Kidney capillary endothelial cell (primary cell): ENCODE results near the gene GPBP1.
"Not testable (repeated sequence)": the region's sequence is repeated elsewhere in the genome, so short reads cannot be mapped to it uniquely, and the experiment has no call there.

Experiments used
- DNase-seq: peaks from one replicate; pipeline ENCODE4 v3.0.0-alpha.2; 2018; ENCODE audit warnings: low spot score

The GPBP1 gene

DNA sequence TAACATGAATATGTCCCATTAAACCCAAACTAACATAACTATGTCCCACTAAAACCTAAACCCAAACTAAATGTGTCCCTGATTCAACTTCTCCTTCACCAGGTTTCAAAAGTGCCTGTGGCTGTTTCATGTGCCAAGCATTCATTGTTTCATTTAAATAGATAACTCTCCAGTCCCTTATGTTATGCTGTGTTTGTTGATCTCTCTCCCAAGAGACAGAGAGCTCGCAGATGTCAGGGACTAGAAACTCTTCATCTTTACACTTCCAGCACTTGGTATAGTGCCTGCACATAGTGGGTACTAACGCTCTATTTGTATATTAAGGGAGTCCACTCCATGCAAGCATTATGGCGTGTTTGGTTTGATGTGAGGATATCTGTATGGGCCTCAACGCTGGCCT, 118.0 kb downstream of the GPBP1 start:
- no peak for DNase-seq

DNA sequence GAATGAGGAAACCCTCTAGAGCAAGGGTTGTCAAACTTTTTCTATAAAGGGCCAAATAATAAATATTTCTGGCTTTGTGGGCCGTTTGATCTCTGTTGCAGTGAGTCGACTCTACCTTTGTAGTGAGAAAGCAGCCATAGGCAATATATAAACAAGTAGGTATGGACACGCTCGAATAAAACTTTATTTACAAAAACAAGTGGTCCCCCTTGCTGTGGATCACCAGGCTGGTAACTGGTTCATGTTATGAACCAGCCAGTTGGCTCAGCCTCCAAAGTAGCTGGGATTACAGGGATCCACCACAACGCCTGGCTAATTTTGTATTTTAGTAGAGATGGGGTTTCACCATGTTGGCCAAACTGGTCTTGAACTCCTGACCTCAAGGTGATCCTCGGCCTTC, 118.5 kb downstream of the GPBP1 start:
- DNase-seq = no peak

DNA sequence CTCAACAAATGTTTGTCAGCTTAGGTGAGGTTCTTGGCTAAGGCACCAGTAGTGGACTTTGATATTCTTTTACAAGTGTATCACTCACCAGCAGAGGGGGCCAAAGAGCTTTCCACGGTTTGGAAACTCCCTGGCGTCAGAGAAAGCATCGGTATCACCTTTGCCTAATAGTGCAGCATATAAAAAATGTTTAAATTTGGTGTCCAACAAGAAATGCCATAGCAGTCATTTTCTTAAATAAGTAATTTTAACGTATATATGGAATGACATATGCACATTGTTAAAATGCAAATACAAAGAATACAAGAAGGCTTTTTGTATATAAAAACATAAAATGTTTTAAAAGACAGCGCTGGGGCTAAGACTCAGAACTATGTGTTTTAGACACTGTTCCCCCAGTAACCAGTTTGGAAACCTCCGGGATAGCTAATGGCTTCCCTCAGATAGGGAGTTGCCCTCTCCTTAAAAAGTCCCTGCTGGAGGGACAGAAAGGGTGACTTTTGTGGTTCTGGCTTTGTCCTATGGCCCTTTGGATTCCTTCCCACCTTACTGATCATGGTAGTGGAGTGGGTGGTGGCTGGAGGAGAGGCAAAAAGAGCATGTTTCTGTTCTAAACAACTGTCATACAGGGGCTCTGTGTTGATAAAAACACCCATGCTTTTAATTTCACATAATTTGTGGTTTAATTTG, 124.6 kb downstream of the GPBP1 start:
- peak; percentile 86 for DNase-seq

DNA sequence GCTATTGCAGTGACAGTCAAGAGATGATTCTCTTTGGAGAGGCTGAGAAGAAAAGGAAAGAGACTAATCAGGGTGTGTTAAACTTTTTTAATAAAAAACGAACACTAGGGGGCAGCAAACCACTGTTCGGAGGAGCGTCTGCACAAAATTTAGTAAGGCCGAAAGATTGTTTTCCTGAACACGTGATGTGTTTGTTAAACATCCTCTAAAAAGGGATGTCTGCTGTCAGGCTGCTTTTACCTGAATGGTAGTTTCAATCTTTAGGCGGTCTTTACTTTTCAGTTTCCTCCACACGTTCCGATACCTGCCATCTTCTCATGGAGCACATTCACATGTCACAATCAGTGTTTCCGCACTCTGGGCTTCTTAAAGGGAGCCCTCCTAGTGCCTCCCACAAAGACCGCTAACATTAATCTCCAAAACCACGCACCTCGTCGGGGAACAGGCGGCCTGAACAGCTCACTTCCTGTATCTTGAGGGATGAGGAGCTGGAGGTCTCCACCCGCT, 125.2 kb downstream of the GPBP1 start:
- peak; percentile 84 for DNase-seq

DNA sequence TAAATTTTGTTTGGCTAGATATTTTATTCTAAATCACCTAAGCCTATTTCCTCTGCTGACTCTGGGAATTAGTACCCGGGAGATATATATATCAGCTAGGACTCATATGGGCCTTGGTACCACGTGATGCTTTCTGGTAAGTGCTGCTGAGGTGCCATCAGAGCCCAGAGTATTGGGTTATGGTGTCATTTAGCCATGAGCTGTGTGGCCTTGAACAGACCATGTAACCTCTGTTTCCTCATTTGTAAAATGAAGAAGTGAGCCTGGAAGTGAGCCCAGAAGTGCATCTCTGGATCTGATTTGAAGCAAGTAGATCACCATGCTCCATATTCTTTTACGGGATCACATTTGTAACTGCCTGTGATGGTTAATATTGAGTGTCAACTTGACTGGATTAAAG, 126.1 kb downstream of the GPBP1 start:
- DNase-seq = no peak

DNA sequence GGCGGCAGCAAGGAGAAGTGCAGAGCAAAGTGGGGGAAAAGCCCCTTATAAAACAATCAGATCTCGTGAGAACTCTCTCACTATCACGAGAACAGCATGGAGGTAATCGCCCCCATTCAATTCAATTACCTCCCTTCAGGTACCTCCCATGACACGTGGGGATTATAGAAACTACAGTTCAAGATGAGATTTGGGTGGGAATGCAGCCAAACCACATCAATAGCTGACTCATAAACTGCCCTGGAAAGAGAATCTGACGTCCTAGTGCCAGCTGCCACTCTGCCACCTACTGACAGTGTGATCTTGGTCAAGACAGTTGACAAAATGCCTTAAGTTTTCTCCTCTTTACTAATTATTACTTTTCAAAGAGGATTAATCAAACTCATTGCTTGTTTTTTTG, 128.3 kb downstream of the GPBP1 start:
- no peak for DNase-seq

DNA sequence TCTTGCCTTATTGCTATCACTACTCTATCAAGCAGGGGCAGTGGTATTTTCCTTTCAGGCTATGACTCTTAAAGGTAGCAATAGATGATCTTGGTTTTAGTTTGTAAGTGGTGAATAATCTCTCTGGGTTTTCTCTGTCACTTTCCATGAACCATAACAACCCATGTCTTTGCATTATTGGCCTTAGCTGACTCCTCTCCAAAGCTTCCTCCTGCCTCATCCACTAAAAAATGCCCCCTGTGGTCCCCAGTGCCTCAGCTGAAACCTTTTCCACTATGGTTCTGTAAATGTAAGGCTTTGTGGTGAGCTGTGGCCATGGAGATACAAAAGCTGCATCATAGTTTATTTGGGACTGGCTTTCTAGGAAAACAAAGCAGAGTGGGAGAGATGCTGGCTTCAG, 128.8 kb downstream of the GPBP1 start:
- DNase-seq = no peak

DNA sequence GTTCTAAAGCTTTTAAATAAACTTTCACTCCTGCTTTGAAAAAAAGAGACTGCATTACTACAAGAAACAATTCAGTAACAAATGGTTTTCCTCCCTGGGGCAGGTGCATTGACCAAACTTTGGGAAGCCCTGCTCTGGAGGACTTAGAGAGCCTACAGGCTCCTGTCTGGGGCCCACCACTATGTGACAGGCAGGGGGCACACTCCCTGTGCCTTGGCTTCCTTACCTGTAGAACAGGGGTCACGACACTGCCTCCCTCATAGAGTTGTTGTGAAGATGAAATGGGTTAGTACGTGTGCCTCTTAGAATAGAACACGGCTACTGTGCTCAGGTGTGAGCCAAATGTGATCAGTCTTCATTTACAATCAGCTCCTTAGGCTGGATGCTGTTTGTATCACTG, 130.1 kb downstream of the GPBP1 start:
- DNase-seq = no peak

GRCh38 chr5:57304931-57305330, 131.1 kb downstream of the GPBP1 start:
- DNase-seq = no peak

DNA sequence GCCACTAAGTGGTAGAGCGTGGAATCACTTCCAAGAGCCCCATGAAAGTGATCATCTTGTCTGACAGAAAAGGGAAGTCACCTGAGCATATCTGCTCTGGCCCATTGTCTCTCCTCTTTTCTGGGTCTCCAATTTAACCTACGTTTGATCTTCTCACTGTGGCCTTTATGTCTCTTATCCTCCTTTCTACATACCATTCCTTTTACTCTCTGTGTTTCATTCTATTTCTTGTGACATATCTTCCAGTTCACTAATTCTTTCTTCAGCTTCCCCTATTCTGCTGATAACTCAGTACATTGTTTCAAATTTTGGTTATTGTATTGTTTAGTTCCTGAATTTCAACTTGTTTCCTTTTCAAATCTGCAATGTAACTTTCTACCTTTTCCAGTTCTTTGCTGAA, 132.5 kb downstream of the GPBP1 start:
- no peak for DNase-seq

- no peak for DNase-seq
Measured at GRCh38 chr5:57307516-57307915, 133.7 kb downstream of the GPBP1 start.

DNA sequence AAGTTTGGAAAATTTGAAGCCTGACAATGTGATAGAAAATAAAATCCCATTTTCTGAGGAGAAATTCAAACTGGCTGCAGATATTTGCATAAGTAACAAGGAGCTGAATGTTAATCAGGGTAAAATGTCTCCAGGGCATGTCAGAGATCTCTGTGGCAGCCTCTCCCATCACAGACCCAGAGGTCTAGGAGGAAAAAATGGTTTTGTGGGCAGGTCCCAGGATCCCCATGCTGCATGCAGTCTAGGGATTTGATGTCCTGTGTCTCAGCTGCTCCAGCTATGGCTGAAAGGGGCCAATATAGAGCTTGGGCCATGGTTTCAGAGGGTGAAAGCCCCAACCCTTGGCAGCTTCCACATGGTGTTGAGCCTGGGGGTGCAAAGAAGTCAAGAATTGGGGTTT, 135.2 kb downstream of the GPBP1 start:
- not testable (repeated sequence) for DNase-seq

DNA sequence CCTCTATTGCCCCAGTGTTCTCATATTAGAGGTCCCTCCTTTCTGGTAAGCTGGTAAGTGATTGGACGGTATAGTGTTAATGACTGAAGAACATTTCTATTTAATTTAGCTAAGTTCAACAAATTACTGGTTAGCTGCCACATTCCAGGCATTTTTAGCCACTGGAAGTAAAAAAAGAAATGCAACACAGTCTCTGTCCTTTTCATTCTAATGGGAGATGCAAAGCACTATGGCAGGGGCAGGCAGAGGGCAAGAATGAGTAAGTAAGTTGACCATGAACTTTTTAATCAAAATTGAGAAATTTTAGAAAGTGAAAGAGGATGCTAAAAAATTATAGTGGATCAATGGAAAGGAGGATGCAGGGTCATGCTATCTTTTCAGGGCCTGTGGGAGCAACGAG, 137.4 kb downstream of the GPBP1 start:
- no peak for DNase-seq

DNA sequence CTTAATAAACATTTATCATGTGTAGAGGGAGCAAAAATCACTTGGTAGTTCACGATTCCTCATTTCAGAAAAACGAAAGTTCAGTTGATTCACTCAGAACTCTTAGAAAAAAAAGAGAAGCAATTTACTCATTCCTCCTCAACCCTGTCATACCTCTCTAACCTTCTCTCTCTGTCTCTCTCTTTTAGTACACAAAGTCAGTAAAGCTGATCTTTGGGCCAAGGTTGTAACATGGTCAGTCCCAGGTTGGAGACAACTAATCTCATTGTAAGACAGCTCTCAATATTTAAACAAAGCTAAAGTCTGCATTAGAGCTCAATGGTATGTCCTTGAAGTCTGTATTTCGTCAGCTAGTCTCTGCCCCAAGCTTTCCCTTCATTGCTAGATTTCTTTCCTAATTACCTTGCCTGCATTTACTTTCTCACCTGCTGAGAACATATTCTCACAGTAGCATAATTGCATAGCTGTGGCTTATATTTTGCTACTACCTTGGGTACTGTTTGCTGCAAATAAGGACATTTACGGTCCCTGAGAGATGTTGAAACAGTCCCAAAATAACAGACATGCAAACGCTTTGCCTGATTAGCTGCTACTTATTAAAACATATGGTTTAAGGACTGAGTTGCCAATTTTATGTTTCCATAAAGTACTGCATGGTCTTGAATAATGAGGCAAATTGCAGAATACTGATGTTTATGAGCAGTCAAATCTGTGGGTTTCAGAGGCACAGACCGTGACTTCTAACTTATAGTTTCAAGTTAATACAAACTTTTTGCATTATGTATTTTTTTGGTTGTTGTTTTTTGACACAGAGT, 138.3 kb downstream of the GPBP1 start:
- DNase-seq = no peak

DNA sequence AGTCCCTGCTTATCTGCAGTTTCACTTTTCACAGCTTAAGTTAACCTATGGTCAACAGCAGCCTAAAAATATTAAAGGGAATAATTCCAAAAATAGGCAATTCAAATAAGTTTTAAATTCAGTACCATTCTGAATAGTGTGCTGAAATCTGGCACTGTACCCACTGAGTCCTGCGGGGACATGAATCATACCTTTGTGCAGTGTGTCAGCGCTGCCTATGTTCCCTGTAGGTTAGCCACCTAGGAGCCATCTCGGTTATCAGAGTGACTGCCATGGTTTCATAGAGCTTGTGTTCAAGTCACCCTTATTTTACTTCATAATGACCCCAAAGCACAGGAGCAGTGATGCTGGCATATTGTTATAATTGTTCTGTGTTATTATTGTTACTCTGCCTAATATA, 139.9 kb downstream of the GPBP1 start:
- DNase-seq = no peak
